OCI-LY3 (cell line): ENCODE results near the gene MTCH1.

ENCODE experiments used
- H2AFZ ChIP-seq: fragments of 200-600, 300-600 bp; shearing (Covaris generic); 2 replicates; pipeline ENCODE4 v1.6.0; 2014; ENCODE audit warnings: antibody characterized with exemption, low read depth, low read length
- H3K27ac ChIP-seq: fragments of 200-600, 300-600 bp; sonication (generic); 2 replicates; pipeline ENCODE4 v1.5.1; 2014; ENCODE audit warnings: mild to moderate bottlenecking, low read length, moderate library complexity, mixed read lengths
- H3K27me3 ChIP-seq: fragments of 200-600, 300-600 bp; sonication (generic); 2 replicates; pipeline ENCODE4 v1.6.1; 2014; ENCODE audit warnings: low read depth, low read length, mixed read lengths
- H3K36me3 ChIP-seq: fragments of 200-600, 300-600 bp; sonication (generic); replicated peaks from 2 replicates; pipeline ENCODE3; 2014; ENCODE audit warnings: low read depth, low read length, mixed read lengths
- H3K4me1 ChIP-seq: fragments of 300-600, 200-600 bp; sonication (generic); 2 replicates; pipeline ENCODE4 v1.6.1; 2014; ENCODE audit warnings: low read length, mixed read lengths
- H3K4me2 ChIP-seq: fragments of 200-600, 300-600 bp; sonication (generic); 2 replicates; pipeline ENCODE4 v1.6.1; 2014; ENCODE audit warnings: low read length, mixed read lengths
- H3K4me3 ChIP-seq: fragments of 300-600, 200-600 bp; sonication (generic); 2 replicates; pipeline ENCODE4 v1.5.1; 2014; ENCODE audit warnings: antibody characterized with exemption, mild to moderate bottlenecking, low read length, moderate library complexity
- H3K79me2 ChIP-seq: fragments of 300-600, 200-600 bp; shearing (Covaris generic); 2 replicates; pipeline ENCODE4 v1.6.1; 2014; ENCODE audit warnings: mild to moderate bottlenecking, low read length, mixed read lengths
- H3K9ac ChIP-seq: fragments of 300-600, 200-600 bp; shearing (Covaris generic); 2 replicates; pipeline ENCODE4 v1.6.0; 2014; ENCODE audit warnings: mild to moderate bottlenecking, low read length, moderate library complexity
- H3K9me3 ChIP-seq: fragments of 200-600, 300-600 bp; shearing (Covaris generic); 2 replicates; pipeline ENCODE4 v1.6.1; 2014; ENCODE audit warnings: low read length, mixed read lengths; ENCODE audit not compliant: insufficient read depth
- H4K20me1 ChIP-seq: fragments of 200-600, 300-600 bp; sonication (generic); 2 replicates; pipeline ENCODE4 v1.6.1; 2016; ENCODE audit warnings: low read length, mixed read lengths; ENCODE audit not compliant: insufficient read depth
- CTCF ChIP-seq: fragments of 200-600, 300-600 bp; sonication (generic); IDR thresholded peaks from 2 replicates; pipeline ENCODE4 v1.5.1; 2014; ENCODE audit warnings: antibody characterized with exemption, low read length, low read depth
- EZH2phosphoT487 ChIP-seq: fragments of 200-600 bp; shearing (Covaris generic); IDR thresholded peaks from 2 replicates; pipeline ENCODE4 v1.6.1; 2018; ENCODE audit warnings: antibody characterized with exemption, mixed run types, low read depth

The MTCH1 gene

GRCh38 chr6:37015532-37015931, 29.5 kb upstream of the MTCH1 start:
- Histone ChIP-seq H3K79me2 (peaks cover 24% of the 10 kb centered on the region), H3K27me3 (no peaks in the 10 kb centered on the region), H2AFZ (no peak overlapping the region), H3K4me2 (no peak overlapping the region), H3K36me3 (peaks cover 81% of the 10 kb centered on the region), H3K9me3 (no peaks in the 10 kb centered on the region), H4K20me1 (peaks cover 29% of the 10 kb centered on the region), H3K9ac (no peak overlapping the region), H3K4me1 (peaks cover 26% of the 10 kb centered on the region), H3K27ac (no peak overlapping the region), H3K4me3 (no peak overlapping the region)
- TF ChIP-seq CTCF = no peak
- TF ChIP-seq EZH2phosphoT487 = no peak

GRCh38 chr6:37014667-37015066, 28.7 kb upstream of the MTCH1 start:
- no peak for TF ChIP-seq EZH2phosphoT487
- H3K27ac ChIP-seq = no peak overlapping the region
- peaks cover 27% of the 10 kb centered on the region for H3K79me2 ChIP-seq
- H3K9me3 ChIP-seq = no peaks in the 10 kb centered on the region
- H3K9ac ChIP-seq = no peak overlapping the region
- H3K4me3 ChIP-seq = no peak overlapping the region
- H3K27me3 ChIP-seq = no peaks in the 10 kb centered on the region
- H3K36me3 ChIP-seq = peaks cover 81% of the 10 kb centered on the region
- H2AFZ ChIP-seq = no peak overlapping the region
- peaks cover 26% of the 10 kb centered on the region for H3K4me1 ChIP-seq
- peaks cover 37% of the 10 kb centered on the region for H4K20me1 ChIP-seq
- H3K4me2 ChIP-seq = no peak overlapping the region

GRCh38 chr6:37013516-37014491, 27.8 kb upstream of the MTCH1 start:
- H3K27ac ChIP-seq = no peak overlapping the region
- H4K20me1 ChIP-seq = peaks cover 41% of the 10 kb centered on the region
- no peaks in the 10 kb centered on the region for H3K9me3 ChIP-seq
- peaks cover 80% of the 10 kb centered on the region for H3K36me3 ChIP-seq
- H3K79me2 ChIP-seq = peaks cover 29% of the 10 kb centered on the region
- H3K4me2 ChIP-seq = no peak overlapping the region
- no peak overlapping the region for H2AFZ ChIP-seq
- TF ChIP-seq EZH2phosphoT487 (no peak), CTCF (no peak)
- H3K4me3 ChIP-seq = no peak overlapping the region
- H3K27me3 ChIP-seq = no peaks in the 10 kb centered on the region
- no peak overlapping the region for H3K9ac ChIP-seq
- H3K4me1 ChIP-seq = peaks cover 22% of the 10 kb centered on the region

GRCh38 chr6:37011656-37012378, 25.8 kb upstream of the MTCH1 start:
- Histone ChIP-seq H4K20me1 (peaks cover 42% of the 10 kb centered on the region), H3K4me1 (peaks cover 21% of the 10 kb centered on the region), H3K9me3 (no peaks in the 10 kb centered on the region), H3K27ac (no peak overlapping the region), H3K9ac (no peak overlapping the region), H3K27me3 (no peaks in the 10 kb centered on the region), H2AFZ (no peak overlapping the region), H3K79me2 (peaks cover 48% of the 10 kb centered on the region), H3K4me3 (no peak overlapping the region), H3K4me2 (no peak overlapping the region), H3K36me3 (peaks cover 80% of the 10 kb centered on the region)
- no peak for TF ChIP-seq CTCF
